ENCODE measurements around the gene GPC4.

GPC4 gene

GRCh38 chrX:133365871-133366611 lies 49.2 kb downstream of the GPC4 start:
- peaks cover 0 to 33% (median 0%) of the 10 kb centered on the region in 4 donors for H3K4me1 ChIP-seq
- intact Hi-C loops (cut with DNase I; ENCODE audit: low total_unique reads), result no loop called here
- DNase-seq, result no peak
- H3K9me3 ChIP-seq, result no peaks in the 10 kb centered on the region
- H3K4me3 ChIP-seq, result no peak overlapping the region
- H3K36me3 ChIP-seq, result no peaks in the 10 kb centered on the region
- no peak overlapping the region for H3K27ac ChIP-seq
- H3K27me3 ChIP-seq, result no peaks in the 10 kb centered on the region
- TF ChIP-seq, protein P1, sequence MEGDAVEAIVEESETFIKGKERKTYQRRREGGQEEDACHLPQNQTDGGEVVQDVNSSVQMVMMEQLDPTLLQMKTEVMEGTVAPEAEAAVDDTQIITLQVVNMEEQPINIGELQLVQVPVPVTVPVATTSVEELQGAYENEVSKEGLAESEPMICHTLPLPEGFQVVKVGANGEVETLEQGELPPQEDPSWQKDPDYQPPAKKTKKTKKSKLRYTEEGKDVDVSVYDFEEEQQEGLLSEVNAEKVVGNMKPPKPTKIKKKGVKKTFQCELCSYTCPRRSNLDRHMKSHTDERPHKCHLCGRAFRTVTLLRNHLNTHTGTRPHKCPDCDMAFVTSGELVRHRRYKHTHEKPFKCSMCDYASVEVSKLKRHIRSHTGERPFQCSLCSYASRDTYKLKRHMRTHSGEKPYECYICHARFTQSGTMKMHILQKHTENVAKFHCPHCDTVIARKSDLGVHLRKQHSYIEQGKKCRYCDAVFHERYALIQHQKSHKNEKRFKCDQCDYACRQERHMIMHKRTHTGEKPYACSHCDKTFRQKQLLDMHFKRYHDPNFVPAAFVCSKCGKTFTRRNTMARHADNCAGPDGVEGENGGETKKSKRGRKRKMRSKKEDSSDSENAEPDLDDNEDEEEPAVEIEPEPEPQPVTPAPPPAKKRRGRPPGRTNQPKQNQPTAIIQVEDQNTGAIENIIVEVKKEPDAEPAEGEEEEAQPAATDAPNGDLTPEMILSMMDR (IDR thresholded peaks at IDR 0.05), result no peak

- H3K36me3 ChIP-seq, result no peaks in the 10 kb centered on the region
- H3K4me1 ChIP-seq, result peaks cover 0 to 33% (median 0%) of the 10 kb centered on the region in 4 donors
- intact Hi-C loops (cut with DNase I; ENCODE audit: low total_unique reads), result no loop called here
- no peak overlapping the region for H3K4me3 ChIP-seq
- DNase-seq, result no peak
- H3K27ac ChIP-seq, result peak overlapping the region; percentile 54
- TF ChIP-seq, protein P1 (IDR thresholded peaks at IDR 0.05), result no peak
- H3K27me3 ChIP-seq, result no peaks in the 10 kb centered on the region
- H3K9me3 ChIP-seq, result no peaks in the 10 kb centered on the region
These were observed 50.4 kb downstream of the GPC4 start for GRCh38 chrX:133364865-133365264.

DNA sequence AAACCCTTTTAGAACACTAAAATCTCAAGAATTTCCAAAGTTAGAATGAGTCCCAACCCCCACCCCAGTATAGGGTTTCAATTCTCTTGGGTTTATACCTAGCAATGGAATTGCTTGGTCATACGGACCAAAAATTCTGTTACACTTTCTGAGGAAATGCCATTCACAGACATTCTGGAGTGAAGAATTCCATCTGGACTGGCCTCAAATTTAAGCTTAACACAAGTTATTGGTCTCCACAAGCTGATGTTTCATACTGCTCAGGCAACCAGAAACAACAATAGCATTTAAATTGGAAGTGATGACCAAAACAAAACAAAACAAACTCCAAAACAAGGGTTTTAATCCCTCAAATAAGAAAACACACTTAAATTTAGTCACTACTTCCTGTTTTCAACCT lies 51.1 kb downstream of the GPC4 start:
- H3K9me3 ChIP-seq, result no peaks in the 10 kb centered on the region
- no peaks in the 10 kb centered on the region for H3K27me3 ChIP-seq
- no peak for DNase-seq
- intact Hi-C loops (cut with DNase I; ENCODE audit: low total_unique reads), result no loop called here
- H3K4me3 ChIP-seq, result no peak overlapping the region
- TF ChIP-seq, protein P1 (IDR thresholded peaks at IDR 0.05), result no peak
- H3K27ac ChIP-seq, result peak overlapping the region; percentile 54
- no peaks in the 10 kb centered on the region for H3K36me3 ChIP-seq
- peaks cover 0 to 33% (median 0%) of the 10 kb centered on the region in 4 donors for H3K4me1 ChIP-seq

- Histone ChIP-seq H3K4me1 (peaks cover 0 to 33% (median 0%) of the 10 kb centered on the region in 4 donors), H3K4me3 (no peak overlapping the region), H3K27me3 (no peaks in the 10 kb centered on the region), H3K36me3 (no peaks in the 10 kb centered on the region), H3K27ac (peak overlapping the region; percentile 16 to 19), H3K9me3 (no peaks in the 10 kb centered on the region)
- DNase-seq, result no peak
- TF ChIP-seq, protein P1 (IDR thresholded peaks at IDR 0.05), result no peak
- intact Hi-C loops (cut with DNase I; ENCODE audit: low total_unique reads), result no loop called here
These were observed 52.8 kb downstream of the GPC4 start for GRCh38 chrX:133362538-133362937.

DNA sequence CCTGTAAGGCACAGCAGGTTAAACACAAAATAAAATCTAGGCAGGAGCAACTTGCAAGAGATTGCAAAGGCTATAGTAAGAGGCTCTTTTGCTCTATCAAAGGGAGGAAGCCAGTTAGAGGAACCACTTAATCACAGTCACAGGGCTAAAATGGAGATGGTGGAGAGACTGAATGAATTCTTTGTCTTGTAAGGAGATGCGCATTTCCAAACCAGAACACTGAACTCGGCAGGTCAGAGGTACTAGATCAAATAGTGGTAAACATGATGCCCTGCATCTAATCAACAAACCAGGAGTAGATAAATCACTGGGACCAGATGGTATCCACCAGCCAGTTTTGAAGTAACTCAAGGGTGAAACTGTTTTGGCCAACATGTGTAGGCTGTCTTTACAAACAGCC lies 55.8 kb downstream of the GPC4 start:
- Histone ChIP-seq H3K4me1 (peaks cover 0 to 17% (median 0%) of the 10 kb centered on the region in 4 donors), H3K9me3 (no peaks in the 10 kb centered on the region), H3K36me3 (no peaks in the 10 kb centered on the region), H3K27me3 (no peaks in the 10 kb centered on the region), H3K27ac (no peak overlapping the region), H3K4me3 (no peak overlapping the region)
- intact Hi-C loops (cut with DNase I; ENCODE audit: low total_unique reads), result no loop called here
- TF ChIP-seq, protein P1 (IDR thresholded peaks at IDR 0.05), result no peak
- DNase-seq, result no peak
